HEK293 (cell line): ENCODE measurements around the gene OR5A2.

Experiments used
- CTCF ChIA-PET: fragments of 350-600 bp; formaldehyde crosslinking; extraction: SDS; loops from one replicate; lab custom pipeline; 2021; ENCODE audit warnings: antibody characterized with exemption; lab: Yijun Ruan, JAX
- POLR2A ChIA-PET: fragments of 300-600 bp; formaldehyde crosslinking; extraction: SDS; loops from one replicate; lab custom pipeline; 2020; ENCODE audit warnings: antibody characterized with exemption, inconsistent platforms; lab: Yijun Ruan, JAX
- H3K27ac ChIP-seq: fragments of 200-500 bp; sonication (Bioruptor generic); 2 replicates; pipeline ENCODE4 v1.5.1; 2014; ENCODE audit warnings: low read depth, low read length, control low read depth, inconsistent platforms; ENCODE audit errors: extremely low read depth
- H3K36me3 ChIP-seq, 2 experiments: fragments of 200-500 bp in 1 of 2; sonication (Bioruptor generic) in 1 of 2; 1 replicate in 1 of 2; 2 replicates in 1 of 2; pipeline ENCODE4 v1.5.1; 2014 to 2017; ENCODE audit warnings: inconsistent platforms in 2 of 2, low read length in 2 of 2; ENCODE audit not compliant: control insufficient read depth in 2 of 2, insufficient read depth in 1 of 2
- H3K4me1 ChIP-seq: fragments of 200-500 bp; sonication (Bioruptor generic); 2 replicates; pipeline ENCODE4 v1.5.1; 2014; ENCODE audit warnings: mild to moderate bottlenecking, low read length, inconsistent platforms; ENCODE audit not compliant: control insufficient read depth, insufficient read depth
- H3K4me3 ChIP-seq: 2 replicates; pipeline ENCODE4 v1.5.1; 2011; ENCODE audit warnings: low read depth, mild to moderate bottlenecking, control low read depth, low read length, moderate library complexity
- H3K9me3 ChIP-seq: fragments of 200-500 bp; sonication (Bioruptor generic); 2 replicates; pipeline ENCODE4 v1.5.1; 2014; ENCODE audit warnings: low read depth, low read length, inconsistent platforms; ENCODE audit not compliant: control insufficient read depth, insufficient read depth
- BCL11B ChIP-seq: fragments of 450-650 bp; formaldehyde crosslinking; IDR thresholded peaks from 2 replicates; pipeline ENCODE4 v1.5.1; 2016; ENCODE audit warnings: low read depth, missing biosample characterization, missing genetic modification characterization
- GFI1B ChIP-seq: fragments of 450-650 bp; formaldehyde crosslinking; IDR thresholded peaks from 2 replicates; pipeline ENCODE4 v1.5.1; 2016; ENCODE audit warnings: missing biosample characterization, missing genetic modification characterization
- HOXD13 ChIP-seq: sonication (generic); formaldehyde crosslinking; IDR thresholded peaks from 2 replicates; pipeline ENCODE4 v1.8.0; 2022; ENCODE audit warnings: missing genetic modification reagents, borderline replicate concordance
- MEIS1 ChIP-seq: sonication (generic); formaldehyde crosslinking; IDR thresholded peaks from 2 replicates; pipeline ENCODE4 v1.8.1; 2022; ENCODE audit warnings: missing genetic modification reagents, mild to moderate bottlenecking, borderline replicate concordance
- SP2 ChIP-seq: fragments of 450-650 bp; formaldehyde crosslinking; IDR thresholded peaks from 2 replicates; pipeline ENCODE4 v1.5.1; 2016; ENCODE audit warnings: missing biosample characterization, missing genetic modification characterization
- YY1 ChIP-seq: fragments of 450-650 bp; formaldehyde crosslinking; IDR thresholded peaks from 2 replicates; pipeline ENCODE4 v1.5.1; 2018; ENCODE audit warnings: missing biosample characterization, missing genetic modification characterization
- ZFP69B ChIP-seq: fragments of 450-650 bp; formaldehyde crosslinking; IDR thresholded peaks from 2 replicates; pipeline ENCODE4 v1.5.1; 2016; ENCODE audit warnings: missing biosample characterization, missing genetic modification characterization
- ZNF19 ChIP-seq: fragments of 450-650 bp; formaldehyde crosslinking; IDR thresholded peaks from 2 replicates; pipeline ENCODE4; 2016; ENCODE audit warnings: missing biosample characterization, missing genetic modification characterization, low read depth
- ZNF211 ChIP-seq: fragments of 450-650 bp; formaldehyde crosslinking; IDR thresholded peaks from 2 replicates; pipeline ENCODE4 v1.5.1; 2016; ENCODE audit warnings: low read depth, missing biosample characterization, missing genetic modification characterization
- ZNF223 ChIP-seq: fragments of 450-650 bp; formaldehyde crosslinking; IDR thresholded peaks from 2 replicates; pipeline ENCODE4 v1.5.1; 2016; ENCODE audit warnings: missing biosample characterization, missing genetic modification characterization
- ZNF302 ChIP-seq: fragments of 450-650 bp; formaldehyde crosslinking; IDR thresholded peaks from 2 replicates; pipeline ENCODE4 v1.5.1; 2016; ENCODE audit warnings: missing biosample characterization, missing genetic modification characterization, low read depth
- ZNF341 ChIP-seq: fragments of 450-650 bp; formaldehyde crosslinking; IDR thresholded peaks from 2 replicates; pipeline ENCODE4; 2016; ENCODE audit warnings: low read depth, missing biosample characterization, missing genetic modification characterization
- ZNF394 ChIP-seq: fragments of 450-650 bp; formaldehyde crosslinking; IDR thresholded peaks from 2 replicates; pipeline ENCODE4 v1.5.1; 2016; ENCODE audit warnings: missing biosample characterization, missing genetic modification characterization, mild to moderate bottlenecking, moderate library complexity, borderline replicate concordance
- ZNF423 ChIP-seq: fragments of 450-650 bp; formaldehyde crosslinking; IDR thresholded peaks from 2 replicates; pipeline ENCODE4 v1.5.1; 2016; ENCODE audit warnings: missing biosample characterization, missing genetic modification characterization
- ZNF529 ChIP-seq: fragments of 450-650 bp; formaldehyde crosslinking; IDR thresholded peaks from 2 replicates; pipeline ENCODE4 v1.5.1; 2017; ENCODE audit warnings: missing genetic modification characterization, missing biosample characterization; ENCODE audit not compliant: insufficient replicate concordance
- ZNF561 ChIP-seq: fragments of 450-650 bp; IDR thresholded peaks from 2 replicates; pipeline ENCODE4 v1.5.1; 2018; ENCODE audit warnings: missing biosample characterization, missing genetic modification characterization, borderline replicate concordance
- ZNF626 ChIP-seq: fragments of 450-650 bp; sonication (Bioruptor Pico); formaldehyde crosslinking; IDR thresholded peaks from 2 replicates; pipeline ENCODE4 v1.5.1; 2018; ENCODE audit warnings: missing biosample characterization, missing genetic modification characterization, inconsistent platforms
- ZNF658 ChIP-seq: fragments of 450-650 bp; formaldehyde crosslinking; IDR thresholded peaks from 2 replicates; pipeline ENCODE4; 2016; ENCODE audit warnings: missing biosample characterization, missing genetic modification characterization
- ZNF677 ChIP-seq: fragments of 450-650 bp; IDR thresholded peaks from 2 replicates; pipeline ENCODE4 v1.5.0; 2018; ENCODE audit warnings: missing biosample characterization, mild to moderate bottlenecking, missing genetic modification characterization, moderate library complexity
- ZNF776 ChIP-seq: fragments of 450-650 bp; formaldehyde crosslinking; IDR thresholded peaks from 2 replicates; pipeline ENCODE4 v1.5.0; 2017; ENCODE audit warnings: missing biosample characterization, missing genetic modification characterization, borderline replicate concordance
- TF ChIP-seq, protein P1 (sequence below): fragments of 450-650 bp; formaldehyde crosslinking; IDR thresholded peaks from 2 replicates; pipeline ENCODE4 v1.5.1; 2017; ENCODE audit warnings: missing biosample characterization, missing genetic modification characterization
- TF ChIP-seq, protein P2 (sequence below): sonication (generic); formaldehyde crosslinking; IDR thresholded peaks from 2 replicates; pipeline ENCODE4 v1.8.1; 2022; ENCODE audit warnings: mild to moderate bottlenecking, moderate library complexity, missing genetic modification reagents
- TF ChIP-seq, protein P3 (sequence below): fragments of 450-650 bp; formaldehyde crosslinking; IDR thresholded peaks from 2 replicates; pipeline ENCODE4 v1.5.1; 2016; ENCODE audit warnings: missing biosample characterization, missing genetic modification characterization
- TF ChIP-seq, protein P4 (sequence below): IDR thresholded peaks from 2 replicates; pipeline ENCODE4 v1.6.1; 2011; ENCODE audit warnings: mild to moderate bottlenecking, low read depth, low read length, borderline replicate concordance

OR5A2 gene

DNA sequence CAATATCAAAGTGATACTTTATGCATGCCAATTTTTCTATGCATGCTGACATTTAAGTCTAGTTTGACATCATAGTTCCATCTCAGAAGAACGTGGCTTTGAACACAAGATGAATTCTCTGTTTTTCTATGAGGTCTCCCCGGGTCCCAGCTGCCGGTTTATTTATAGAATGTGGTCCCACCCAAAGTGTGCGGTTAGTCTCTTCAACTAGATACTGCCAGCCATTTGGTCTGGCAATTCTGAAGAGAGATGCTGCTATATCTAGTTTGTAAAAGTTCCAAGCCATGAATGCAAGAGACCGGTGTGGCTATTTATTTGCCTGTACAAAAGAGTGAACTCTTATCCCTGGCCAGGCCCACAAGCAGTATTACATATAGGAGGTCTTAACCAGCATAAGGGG, 9.2 kb downstream of the OR5A2 start:
- TF ChIP-seq ZNF394 (tag by site-specific recombination) (no peak), ZNF423 (tag by site-specific recombination) (no peak), ZNF626 (tag by site-specific recombination) (no peak), YY1 (tag by site-specific recombination) (no peak), GFI1B (tag by site-specific recombination) (no peak), ZNF561 (tag by site-specific recombination) (no peak), ZNF341 (tag by site-specific recombination) (no peak), ZNF302 (tag by site-specific recombination) (no peak)
- TF ChIP-seq, protein P1, sequence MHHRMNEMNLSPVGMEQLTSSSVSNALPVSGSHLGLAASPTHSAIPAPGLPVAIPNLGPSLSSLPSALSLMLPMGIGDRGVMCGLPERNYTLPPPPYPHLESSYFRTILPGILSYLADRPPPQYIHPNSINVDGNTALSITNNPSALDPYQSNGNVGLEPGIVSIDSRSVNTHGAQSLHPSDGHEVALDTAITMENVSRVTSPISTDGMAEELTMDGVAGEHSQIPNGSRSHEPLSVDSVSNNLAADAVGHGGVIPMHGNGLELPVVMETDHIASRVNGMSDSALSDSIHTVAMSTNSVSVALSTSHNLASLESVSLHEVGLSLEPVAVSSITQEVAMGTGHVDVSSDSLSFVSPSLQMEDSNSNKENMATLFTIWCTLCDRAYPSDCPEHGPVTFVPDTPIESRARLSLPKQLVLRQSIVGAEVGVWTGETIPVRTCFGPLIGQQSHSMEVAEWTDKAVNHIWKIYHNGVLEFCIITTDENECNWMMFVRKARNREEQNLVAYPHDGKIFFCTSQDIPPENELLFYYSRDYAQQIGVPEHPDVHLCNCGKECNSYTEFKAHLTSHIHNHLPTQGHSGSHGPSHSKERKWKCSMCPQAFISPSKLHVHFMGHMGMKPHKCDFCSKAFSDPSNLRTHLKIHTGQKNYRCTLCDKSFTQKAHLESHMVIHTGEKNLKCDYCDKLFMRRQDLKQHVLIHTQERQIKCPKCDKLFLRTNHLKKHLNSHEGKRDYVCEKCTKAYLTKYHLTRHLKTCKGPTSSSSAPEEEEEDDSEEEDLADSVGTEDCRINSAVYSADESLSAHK, result no peak
- Histone ChIP-seq H3K4me1 (no peaks in the 10 kb centered on the region), H3K27ac (no peak overlapping the region), H3K9me3 (no peaks in the 10 kb centered on the region), H3K36me3 (no peaks in the 10 kb centered on the region), H3K4me3 (no peak overlapping the region)
- ChIA-PET POLR2A (no interaction called here), CTCF (interaction anchor here (0.6 kb wide), 1 partner anchor 20 kb away, joined by 3 read pairs; no protein-coding TSS in a partner anchor)

DNA sequence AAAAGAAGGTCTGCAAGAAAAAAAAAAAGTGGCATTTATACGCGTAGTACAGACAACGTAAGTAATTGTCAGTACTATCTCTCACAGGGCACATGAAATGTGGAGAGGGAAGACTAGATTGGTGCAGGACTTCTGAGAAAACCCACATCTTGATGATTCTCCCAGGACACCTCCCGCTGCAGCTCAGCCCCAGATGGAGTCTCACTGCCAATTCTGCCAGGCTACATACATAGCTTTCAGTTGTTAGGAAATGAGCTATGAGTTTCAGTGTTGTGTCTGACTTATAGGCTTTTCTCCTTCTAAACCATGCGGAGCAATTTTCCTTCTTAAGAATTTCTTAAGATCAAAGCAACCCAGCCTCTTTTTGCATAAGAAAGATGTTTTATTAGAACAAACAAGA, 9.6 kb downstream of the OR5A2 start:
- H3K4me1 ChIP-seq, result no peaks in the 10 kb centered on the region
- CTCF ChIA-PET, result no interaction called here
- H3K36me3 ChIP-seq, result no peaks in the 10 kb centered on the region
- no peaks in the 10 kb centered on the region for H3K9me3 ChIP-seq
- TF ChIP-seq ZNF529 (tag by site-specific recombination), result no peak
- no peak for TF ChIP-seq MEIS1
- TF ChIP-seq ZNF677 (tag by site-specific recombination), result no peak
- TF ChIP-seq ZNF394 (tag by site-specific recombination), result no peak
- TF ChIP-seq, protein P2, sequence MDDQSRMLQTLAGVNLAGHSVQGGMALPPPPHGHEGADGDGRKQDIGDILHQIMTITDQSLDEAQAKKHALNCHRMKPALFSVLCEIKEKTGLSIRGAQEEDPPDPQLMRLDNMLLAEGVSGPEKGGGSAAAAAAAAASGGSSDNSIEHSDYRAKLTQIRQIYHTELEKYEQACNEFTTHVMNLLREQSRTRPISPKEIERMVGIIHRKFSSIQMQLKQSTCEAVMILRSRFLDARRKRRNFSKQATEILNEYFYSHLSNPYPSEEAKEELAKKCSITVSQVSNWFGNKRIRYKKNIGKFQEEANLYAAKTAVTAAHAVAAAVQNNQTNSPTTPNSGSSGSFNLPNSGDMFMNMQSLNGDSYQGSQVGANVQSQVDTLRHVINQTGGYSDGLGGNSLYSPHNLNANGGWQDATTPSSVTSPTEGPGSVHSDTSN (CRISPR knock-in tag), result no peak
- TF ChIP-seq, protein P3, sequence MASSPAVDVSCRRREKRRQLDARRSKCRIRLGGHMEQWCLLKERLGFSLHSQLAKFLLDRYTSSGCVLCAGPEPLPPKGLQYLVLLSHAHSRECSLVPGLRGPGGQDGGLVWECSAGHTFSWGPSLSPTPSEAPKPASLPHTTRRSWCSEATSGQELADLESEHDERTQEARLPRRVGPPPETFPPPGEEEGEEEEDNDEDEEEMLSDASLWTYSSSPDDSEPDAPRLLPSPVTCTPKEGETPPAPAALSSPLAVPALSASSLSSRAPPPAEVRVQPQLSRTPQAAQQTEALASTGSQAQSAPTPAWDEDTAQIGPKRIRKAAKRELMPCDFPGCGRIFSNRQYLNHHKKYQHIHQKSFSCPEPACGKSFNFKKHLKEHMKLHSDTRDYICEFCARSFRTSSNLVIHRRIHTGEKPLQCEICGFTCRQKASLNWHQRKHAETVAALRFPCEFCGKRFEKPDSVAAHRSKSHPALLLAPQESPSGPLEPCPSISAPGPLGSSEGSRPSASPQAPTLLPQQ, result no peak
- TF ChIP-seq BCL11B, result no peak
- TF ChIP-seq ZNF19 (tag by site-specific recombination), result no peak
- TF ChIP-seq SP2 (tag by site-specific recombination), result no peak
- TF ChIP-seq ZNF211 (tag by site-specific recombination), result no peak
- no peak for TF ChIP-seq ZFP69B (tag by site-specific recombination)
- no peak for TF ChIP-seq ZNF658 (tag by site-specific recombination)
- TF ChIP-seq, protein P4, sequence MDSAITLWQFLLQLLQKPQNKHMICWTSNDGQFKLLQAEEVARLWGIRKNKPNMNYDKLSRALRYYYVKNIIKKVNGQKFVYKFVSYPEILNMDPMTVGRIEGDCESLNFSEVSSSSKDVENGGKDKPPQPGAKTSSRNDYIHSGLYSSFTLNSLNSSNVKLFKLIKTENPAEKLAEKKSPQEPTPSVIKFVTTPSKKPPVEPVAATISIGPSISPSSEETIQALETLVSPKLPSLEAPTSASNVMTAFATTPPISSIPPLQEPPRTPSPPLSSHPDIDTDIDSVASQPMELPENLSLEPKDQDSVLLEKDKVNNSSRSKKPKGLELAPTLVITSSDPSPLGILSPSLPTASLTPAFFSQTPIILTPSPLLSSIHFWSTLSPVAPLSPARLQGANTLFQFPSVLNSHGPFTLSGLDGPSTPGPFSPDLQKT, result no peak
- no peak for TF ChIP-seq HOXD13 (CRISPR knock-in tag)
- TF ChIP-seq ZNF776, result no peak
- no peak for TF ChIP-seq ZNF223
- POLR2A ChIA-PET, result no interaction called here
- no peak overlapping the region for H3K27ac ChIP-seq
- H3K4me3 ChIP-seq, result no peak overlapping the region
